ENCODE data around the gene ACSS3. TPM values are rescaled to one million over a fixed set of nuclear protein-coding genes. Genes with fewer than 3 reads are reported as not detected.
A peak's percentile ranks its signal among the peaks of the same experiment; 100 is the strongest.

The ACSS3 gene
- total and polyA plus RNA-seq, 4 experiments from 2014 or later, result not detected

DNA sequence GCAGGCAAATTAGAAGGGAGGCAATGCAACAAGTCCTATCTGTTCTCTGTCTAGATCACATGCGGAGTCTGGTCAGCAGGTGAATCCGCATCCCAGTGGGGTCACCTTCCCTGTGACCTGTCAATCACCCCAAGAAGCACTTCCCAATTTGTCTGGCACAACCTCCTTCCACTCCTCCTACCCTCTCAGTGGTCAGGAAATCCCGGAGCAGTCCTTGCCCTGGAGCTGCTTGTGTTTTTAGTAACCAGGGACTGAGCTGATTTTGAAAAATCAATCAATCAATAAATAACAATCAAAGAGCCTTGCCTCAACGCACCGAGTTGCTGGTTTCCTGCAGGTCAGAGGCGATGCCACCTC lies 572 bp upstream of the ACSS3 start:
- H3K4me1 Mint-ChIP-seq, result no peaks in the 10 kb centered on the region
- Histone ChIP-seq H3K4me3 (ENCODE audit: low read length in 2 of 2) (no peak overlapping the region), H3K4me1 (ENCODE audit: insufficient read depth, low read length) (no peaks in the 10 kb centered on the region), H3K36me3 (ENCODE audit: insufficient read depth, low read length) (no peaks in the 10 kb centered on the region), H3K27ac (ENCODE audit: low read depth, low read length) (no peak overlapping the region), H3K9me3 (ENCODE audit: control insufficient read depth in 1 of 2, low read length in 2 of 2) (no peaks in the 10 kb centered on the region), H3K27me3 (ENCODE audit: insufficient read depth, low read length) (no peaks in the 10 kb centered on the region)
- H3K27ac Mint-ChIP-seq, result no peak overlapping the region
- POLR2A ChIA-PET (ENCODE audit: partially characterized antibody), result no interaction called here
- peaks cover 3 to 16% (median 9%) of the 10 kb centered on the region in 8 donors for H3K9me3 Mint-ChIP-seq
- intact Hi-C loops (cut with micrococcal nuclease), result no loop called here
- H3K27me3 Mint-ChIP-seq, result peaks cover 5% of the 10 kb centered on the region in 2 donors
- no peak for DNase-seq
- H3K36me3 Mint-ChIP-seq, result no peaks in the 10 kb centered on the region
- CTCF ChIA-PET (ENCODE audit: partially characterized antibody), result no interaction called here
- peak overlapping the region in 1 of 8 donors; percentile 29 for H3K4me3 Mint-ChIP-seq

DNA sequence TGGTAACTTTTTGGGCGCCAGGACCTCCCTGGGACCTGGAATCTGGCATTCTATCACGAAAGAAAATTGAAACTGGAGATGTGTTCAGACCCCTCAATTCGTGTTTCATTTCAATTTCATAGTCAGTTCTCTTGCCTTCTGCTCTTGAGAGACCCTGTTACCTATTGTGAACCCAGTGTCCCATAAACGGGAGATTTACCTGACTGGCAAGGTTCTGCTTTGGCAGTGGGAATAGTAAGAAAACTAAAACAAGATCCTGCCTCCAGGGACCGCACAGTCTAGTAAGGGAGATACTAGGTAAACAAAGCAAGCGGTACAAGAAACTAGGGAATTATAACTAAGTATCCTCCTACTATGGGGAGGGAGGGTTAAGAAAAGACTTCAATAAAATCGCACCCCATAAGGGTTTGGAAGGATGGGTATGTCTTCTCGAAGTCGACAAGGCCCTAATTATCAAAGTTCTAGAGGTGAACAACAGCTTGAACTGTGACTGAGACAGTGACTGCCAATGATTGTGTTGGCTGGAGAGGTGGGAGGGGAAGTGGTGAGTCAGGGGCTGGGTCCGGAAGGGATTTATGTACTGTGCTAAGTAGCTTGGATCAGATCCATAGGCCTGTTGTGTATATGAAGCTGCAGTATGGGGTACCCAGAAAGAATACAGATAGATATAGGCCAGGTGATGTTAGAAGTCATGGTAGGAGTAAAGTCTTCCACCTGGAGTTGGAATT lies 754 bp downstream of the ACSS3 start:
- Mint-ChIP-seq H3K4me3 (no peak overlapping the region), H3K27me3 (peaks cover 5% of the 10 kb centered on the region in 2 donors), H3K4me1 (no peaks in the 10 kb centered on the region), H3K27ac (no peak overlapping the region), H3K9me3 (peaks cover 3 to 18% (median 10%) of the 10 kb centered on the region in 8 donors), H3K36me3 (no peaks in the 10 kb centered on the region)
- intact Hi-C loops (cut with micrococcal nuclease), result no loop called here
- no peaks in the 10 kb centered on the region for H3K9me3 ChIP-seq (ENCODE audit: control insufficient read depth in 1 of 2, low read length in 2 of 2)
- H3K27me3 ChIP-seq (ENCODE audit: insufficient read depth, low read length), result no peaks in the 10 kb centered on the region
- no peak overlapping the region for H3K27ac ChIP-seq (ENCODE audit: low read depth, low read length)
- H3K4me3 ChIP-seq (ENCODE audit: low read length in 2 of 2), result no peak overlapping the region
- POLR2A ChIA-PET (ENCODE audit: partially characterized antibody), result no interaction called here
- no peaks in the 10 kb centered on the region for H3K4me1 ChIP-seq (ENCODE audit: insufficient read depth, low read length)
- CTCF ChIA-PET (ENCODE audit: partially characterized antibody), result no interaction called here
- H3K36me3 ChIP-seq (ENCODE audit: insufficient read depth, low read length), result no peaks in the 10 kb centered on the region
- no peak for DNase-seq

DNA sequence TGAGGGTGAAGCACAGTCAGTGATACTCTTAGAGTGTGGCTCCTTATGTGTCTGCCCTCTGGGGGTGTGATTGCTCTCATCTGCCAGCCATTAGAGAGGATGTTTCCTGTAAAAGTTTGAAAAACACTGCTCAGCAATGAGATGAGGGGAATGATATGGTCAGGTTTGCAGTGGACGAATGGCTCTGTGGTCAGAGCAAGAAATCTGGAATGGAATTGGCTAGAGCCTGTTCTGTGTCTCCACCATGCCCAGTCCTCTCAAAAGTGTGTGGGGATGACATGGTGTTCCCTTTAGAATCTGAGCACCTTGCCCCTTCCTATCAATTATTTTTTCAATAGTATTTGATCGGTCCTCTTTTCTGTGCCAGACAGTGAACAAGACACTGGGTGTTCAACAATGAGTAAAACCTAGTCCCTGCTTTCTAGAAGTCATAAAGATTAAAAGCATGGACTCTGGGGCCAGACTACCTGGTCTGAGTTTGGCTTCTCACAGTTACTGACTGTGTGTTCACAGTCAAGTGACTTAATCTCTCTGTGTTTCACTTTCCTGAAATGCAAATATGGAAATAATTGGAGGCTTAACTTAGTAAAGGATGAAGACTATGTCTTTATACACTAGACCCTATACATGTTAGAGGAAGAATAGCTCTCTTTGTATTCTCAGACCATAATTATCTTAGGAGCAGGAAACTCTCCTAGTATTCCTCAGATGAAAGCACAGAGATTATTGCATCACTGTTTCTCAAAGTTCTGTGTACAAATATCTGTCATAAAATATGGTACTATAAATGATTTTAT lies 1.6 kb downstream of the ACSS3 start:
- Histone ChIP-seq H3K4me3 (ENCODE audit: low read length in 2 of 2) (no peak overlapping the region), H3K9me3 (ENCODE audit: control insufficient read depth in 1 of 2, low read length in 2 of 2) (no peaks in the 10 kb centered on the region), H3K27me3 (ENCODE audit: insufficient read depth, low read length) (no peaks in the 10 kb centered on the region), H3K36me3 (ENCODE audit: insufficient read depth, low read length) (no peaks in the 10 kb centered on the region), H3K4me1 (ENCODE audit: insufficient read depth, low read length) (no peaks in the 10 kb centered on the region), H3K27ac (ENCODE audit: low read depth, low read length) (no peak overlapping the region)
- H3K27ac Mint-ChIP-seq, result no peak overlapping the region
- no peak overlapping the region for H3K4me3 Mint-ChIP-seq
- POLR2A ChIA-PET (ENCODE audit: partially characterized antibody), result no interaction called here
- DNase-seq, result no peak
- H3K27me3 Mint-ChIP-seq, result peaks cover 5% of the 10 kb centered on the region in 2 donors
- intact Hi-C loops (cut with micrococcal nuclease), result no loop called here
- CTCF ChIA-PET (ENCODE audit: partially characterized antibody), result no interaction called here
- peaks cover 3 to 18% (median 10%) of the 10 kb centered on the region in 8 donors for H3K9me3 Mint-ChIP-seq
- no peaks in the 10 kb centered on the region for H3K36me3 Mint-ChIP-seq
- no peaks in the 10 kb centered on the region for H3K4me1 Mint-ChIP-seq

DNA sequence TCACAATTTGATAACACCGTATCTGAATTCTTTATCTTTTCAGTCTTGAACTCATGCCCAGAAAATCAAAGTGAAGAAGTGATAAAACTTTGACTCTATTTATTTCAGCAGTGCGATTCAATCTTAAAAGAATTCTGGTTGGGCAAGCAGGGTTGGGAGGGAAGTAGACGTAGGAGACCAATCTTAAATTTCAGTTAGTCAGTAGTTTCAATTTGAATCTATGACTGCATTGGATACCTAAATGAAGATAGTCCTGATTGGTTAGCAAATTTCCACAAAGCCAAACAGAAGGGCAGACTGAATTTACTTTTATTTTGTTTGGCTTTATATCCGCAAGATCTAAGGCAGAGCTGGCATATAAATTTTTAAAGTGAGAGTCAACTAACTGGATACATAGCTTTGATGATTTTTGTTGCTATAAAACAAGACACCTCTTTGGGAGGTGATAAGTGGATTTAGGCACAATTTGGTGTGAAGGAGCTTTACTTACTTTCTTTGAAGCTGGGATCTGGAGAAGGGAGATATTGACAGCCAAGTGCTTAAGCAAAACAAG lies 2.6 kb downstream of the ACSS3 start:
- POLR2A ChIA-PET (ENCODE audit: partially characterized antibody), result no interaction called here
- CTCF ChIA-PET (ENCODE audit: partially characterized antibody), result no interaction called here
- H3K9me3 Mint-ChIP-seq, result peaks cover 3 to 18% (median 10%) of the 10 kb centered on the region in 8 donors
- H3K27me3 Mint-ChIP-seq, result peaks cover 5% of the 10 kb centered on the region in 2 donors
- intact Hi-C loops (cut with micrococcal nuclease), result no loop called here
- H3K27ac Mint-ChIP-seq, result no peak overlapping the region
- DNase-seq, result no peak
- Histone ChIP-seq H3K36me3 (ENCODE audit: insufficient read depth, low read length) (no peaks in the 10 kb centered on the region), H3K4me1 (ENCODE audit: insufficient read depth, low read length) (no peaks in the 10 kb centered on the region), H3K9me3 (ENCODE audit: control insufficient read depth in 1 of 2, low read length in 2 of 2) (no peaks in the 10 kb centered on the region), H3K4me3 (ENCODE audit: low read length in 2 of 2) (no peak overlapping the region), H3K27ac (ENCODE audit: low read depth, low read length) (no peak overlapping the region), H3K27me3 (ENCODE audit: insufficient read depth, low read length) (no peaks in the 10 kb centered on the region)
- H3K4me1 Mint-ChIP-seq, result no peaks in the 10 kb centered on the region
- H3K4me3 Mint-ChIP-seq, result no peak overlapping the region
- no peaks in the 10 kb centered on the region for H3K36me3 Mint-ChIP-seq

DNA sequence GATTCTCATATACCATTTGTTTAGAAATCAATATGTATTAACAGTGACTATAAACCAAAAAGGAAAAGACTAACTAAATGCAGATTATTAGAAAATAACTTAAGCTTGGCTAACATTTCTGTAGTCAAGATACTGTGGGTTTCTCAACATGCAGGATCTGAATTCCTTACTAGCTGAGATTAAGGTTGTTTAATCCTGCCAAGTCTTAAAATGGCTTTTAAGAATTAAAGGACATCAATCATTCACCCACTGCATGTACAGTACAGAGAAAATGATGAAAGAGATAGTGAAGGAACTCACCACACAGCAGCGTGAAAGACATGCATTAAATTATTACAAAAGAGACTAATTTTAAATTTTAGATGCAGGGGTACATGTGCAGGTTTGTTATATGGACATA lies 3.8 kb downstream of the ACSS3 start:
- POLR2A ChIA-PET (ENCODE audit: partially characterized antibody), result no interaction called here
- H3K4me1 ChIP-seq (ENCODE audit: insufficient read depth, low read length), result no peaks in the 10 kb centered on the region
- intact Hi-C loops (cut with micrococcal nuclease), result no loop called here
- CTCF ChIA-PET (ENCODE audit: partially characterized antibody), result no interaction called here
- Mint-ChIP-seq H3K27me3 (peaks cover 5% of the 10 kb centered on the region in 2 donors), H3K27ac (no peak overlapping the region), H3K4me1 (no peaks in the 10 kb centered on the region), H3K36me3 (no peaks in the 10 kb centered on the region), H3K9me3 (peaks cover 3 to 18% (median 8%) of the 10 kb centered on the region in 8 donors), H3K4me3 (no peak overlapping the region)
- no peaks in the 10 kb centered on the region for H3K9me3 ChIP-seq (ENCODE audit: control insufficient read depth in 1 of 2, low read length in 2 of 2)
- H3K27ac ChIP-seq (ENCODE audit: low read depth, low read length), result no peak overlapping the region
- no peaks in the 10 kb centered on the region for H3K36me3 ChIP-seq (ENCODE audit: insufficient read depth, low read length)
- no peak overlapping the region for H3K4me3 ChIP-seq (ENCODE audit: low read length in 2 of 2)
- H3K27me3 ChIP-seq (ENCODE audit: insufficient read depth, low read length), result no peaks in the 10 kb centered on the region
- DNase-seq, result no peak

DNA sequence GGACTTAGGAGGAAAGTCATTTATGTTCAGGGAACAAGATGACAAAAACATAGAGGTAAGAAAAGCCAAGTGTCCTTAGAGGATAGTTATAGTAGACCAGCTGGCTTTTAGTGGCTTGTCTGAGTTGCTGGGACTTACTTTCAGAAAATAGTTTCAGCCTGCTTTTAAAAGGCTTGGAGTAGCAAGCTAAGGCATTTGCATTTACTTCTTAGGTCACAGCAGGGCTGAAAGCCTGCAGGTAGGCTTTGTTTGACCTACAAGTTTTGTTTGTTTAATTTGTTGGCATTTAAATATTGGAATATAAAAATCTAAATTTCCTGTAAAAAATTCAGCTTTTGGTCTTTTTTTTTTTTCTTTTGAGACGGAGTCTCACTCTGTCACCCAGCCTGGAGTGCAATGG lies 5.1 kb downstream of the ACSS3 start:
- no peaks in the 10 kb centered on the region for H3K4me1 Mint-ChIP-seq
- Histone ChIP-seq H3K36me3 (ENCODE audit: insufficient read depth, low read length) (no peaks in the 10 kb centered on the region), H3K27ac (ENCODE audit: low read depth, low read length) (no peak overlapping the region), H3K9me3 (ENCODE audit: control insufficient read depth in 1 of 2, low read length in 2 of 2) (no peaks in the 10 kb centered on the region), H3K27me3 (ENCODE audit: insufficient read depth, low read length) (no peaks in the 10 kb centered on the region), H3K4me3 (ENCODE audit: low read length in 2 of 2) (no peak overlapping the region), H3K4me1 (ENCODE audit: insufficient read depth, low read length) (no peaks in the 10 kb centered on the region)
- no peaks in the 10 kb centered on the region for H3K36me3 Mint-ChIP-seq
- intact Hi-C loops (cut with micrococcal nuclease), result no loop called here
- H3K4me3 Mint-ChIP-seq, result no peak overlapping the region
- CTCF ChIA-PET (ENCODE audit: partially characterized antibody), result no interaction called here
- POLR2A ChIA-PET (ENCODE audit: partially characterized antibody), result no interaction called here
- peaks cover 0 to 5% of the 10 kb centered on the region in 2 donors for H3K27me3 Mint-ChIP-seq
- peaks cover 0 to 15% (median 4%) of the 10 kb centered on the region in 8 donors for H3K9me3 Mint-ChIP-seq
- H3K27ac Mint-ChIP-seq, result no peak overlapping the region
- DNase-seq, result no peak

DNA sequence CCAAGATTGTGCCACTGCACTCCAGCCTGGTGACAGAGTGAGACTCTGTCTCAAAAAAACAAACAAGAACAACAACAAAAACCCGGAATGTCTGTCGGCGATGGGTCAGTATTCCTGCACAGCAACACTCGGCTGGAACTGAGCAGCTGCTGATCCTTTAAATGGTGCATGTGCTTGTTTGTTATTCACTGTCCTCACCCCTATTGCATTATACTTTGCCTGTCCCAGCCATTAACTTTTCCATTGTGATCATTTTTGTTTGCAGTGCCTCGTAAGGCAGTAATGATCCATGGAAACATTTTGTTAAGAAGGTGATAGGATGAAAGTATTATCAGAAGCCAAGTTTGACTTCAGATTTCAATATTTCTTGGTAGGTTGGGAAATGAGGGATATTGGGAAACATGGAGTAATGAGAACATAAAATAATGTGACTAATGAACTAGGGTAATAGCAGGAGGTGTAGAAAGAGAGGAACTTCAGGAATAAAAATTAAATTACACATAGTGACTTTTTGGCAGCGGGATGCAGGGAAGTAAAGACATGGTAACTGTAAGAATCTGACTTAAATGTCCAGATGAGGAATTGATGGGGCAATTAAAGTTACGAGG lies 6.1 kb downstream of the ACSS3 start:
- POLR2A ChIA-PET (ENCODE audit: partially characterized antibody), result no interaction called here
- Mint-ChIP-seq H3K4me3 (no peak overlapping the region), H3K9me3 (peaks cover 0 to 8% (median 2%) of the 10 kb centered on the region in 8 donors), H3K27me3 (no peaks in the 10 kb centered on the region), H3K27ac (no peak overlapping the region), H3K36me3 (no peaks in the 10 kb centered on the region), H3K4me1 (no peaks in the 10 kb centered on the region)
- Histone ChIP-seq H3K4me1 (ENCODE audit: insufficient read depth, low read length) (no peaks in the 10 kb centered on the region), H3K27me3 (ENCODE audit: insufficient read depth, low read length) (no peaks in the 10 kb centered on the region), H3K4me3 (ENCODE audit: low read length in 2 of 2) (no peak overlapping the region), H3K27ac (ENCODE audit: low read depth, low read length) (no peak overlapping the region), H3K36me3 (ENCODE audit: insufficient read depth, low read length) (no peaks in the 10 kb centered on the region), H3K9me3 (ENCODE audit: control insufficient read depth in 1 of 2, low read length in 2 of 2) (no peaks in the 10 kb centered on the region)
- CTCF ChIA-PET (ENCODE audit: partially characterized antibody), result no interaction called here
- DNase-seq, result no peak
- intact Hi-C loops (cut with micrococcal nuclease), result no loop called here
